ENCODE data around the gene CAPZB.

DNA sequence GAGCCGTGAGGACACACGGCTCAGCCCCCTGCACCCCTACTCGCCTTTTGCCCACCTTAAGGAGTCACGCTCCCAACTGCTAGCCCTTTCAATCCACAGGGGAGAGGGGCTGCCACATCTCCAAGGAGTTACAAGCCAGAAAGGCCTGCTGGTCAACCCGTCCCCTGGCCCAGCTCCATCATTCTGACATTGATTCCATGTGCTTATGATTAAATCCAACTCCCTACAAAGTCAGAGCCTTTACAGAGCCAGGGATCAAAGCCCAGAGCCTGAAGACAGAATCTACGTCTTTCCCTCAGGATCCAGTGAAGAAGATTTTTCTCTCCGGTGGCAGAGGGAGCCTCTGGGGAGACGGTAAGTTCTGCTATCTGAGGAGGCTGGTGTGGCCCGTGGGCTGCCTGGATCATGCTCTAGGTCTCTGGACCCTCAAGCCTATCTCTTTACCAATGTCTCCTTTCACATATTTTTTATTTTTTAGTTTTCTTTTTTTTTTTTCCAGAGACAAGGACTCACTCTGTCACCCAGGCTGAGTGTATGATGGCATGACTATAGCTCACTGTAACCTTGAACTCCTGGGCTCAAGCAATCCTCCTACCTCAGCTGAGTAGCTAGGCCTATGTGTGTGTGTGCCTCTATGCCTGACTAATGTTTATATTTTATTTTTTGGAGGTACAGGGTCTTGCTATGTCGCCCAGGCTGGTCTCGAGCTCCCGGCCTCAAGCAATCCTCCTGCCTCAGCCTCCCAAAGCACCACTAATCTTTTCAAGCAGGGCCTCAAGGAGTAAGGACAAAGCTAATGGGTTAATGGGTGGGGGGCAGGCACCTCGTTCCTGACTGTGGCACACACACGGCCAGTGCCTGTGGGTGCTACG lies 111.9 kb downstream of the CAPZB start:
- TF ChIP-seq, protein P1, sequence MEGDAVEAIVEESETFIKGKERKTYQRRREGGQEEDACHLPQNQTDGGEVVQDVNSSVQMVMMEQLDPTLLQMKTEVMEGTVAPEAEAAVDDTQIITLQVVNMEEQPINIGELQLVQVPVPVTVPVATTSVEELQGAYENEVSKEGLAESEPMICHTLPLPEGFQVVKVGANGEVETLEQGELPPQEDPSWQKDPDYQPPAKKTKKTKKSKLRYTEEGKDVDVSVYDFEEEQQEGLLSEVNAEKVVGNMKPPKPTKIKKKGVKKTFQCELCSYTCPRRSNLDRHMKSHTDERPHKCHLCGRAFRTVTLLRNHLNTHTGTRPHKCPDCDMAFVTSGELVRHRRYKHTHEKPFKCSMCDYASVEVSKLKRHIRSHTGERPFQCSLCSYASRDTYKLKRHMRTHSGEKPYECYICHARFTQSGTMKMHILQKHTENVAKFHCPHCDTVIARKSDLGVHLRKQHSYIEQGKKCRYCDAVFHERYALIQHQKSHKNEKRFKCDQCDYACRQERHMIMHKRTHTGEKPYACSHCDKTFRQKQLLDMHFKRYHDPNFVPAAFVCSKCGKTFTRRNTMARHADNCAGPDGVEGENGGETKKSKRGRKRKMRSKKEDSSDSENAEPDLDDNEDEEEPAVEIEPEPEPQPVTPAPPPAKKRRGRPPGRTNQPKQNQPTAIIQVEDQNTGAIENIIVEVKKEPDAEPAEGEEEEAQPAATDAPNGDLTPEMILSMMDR (IDR thresholded peaks at IDR 0.05), result no peak
- TF ChIP-seq POLR2A (IDR thresholded peaks at IDR 0.05), result no peak

Data from lower leg skin (tissue), 3 donors.